Measurements from ENCODE around the gene DOK7. TPM values are rescaled to one million over a fixed set of nuclear protein-coding genes. Genes with fewer than 3 reads are reported as not detected.

Gene DOK7
- total and polyA plus RNA-seq, 2 experiments from 2014 or later = 0.23 to 1.8 TPM

DNA sequence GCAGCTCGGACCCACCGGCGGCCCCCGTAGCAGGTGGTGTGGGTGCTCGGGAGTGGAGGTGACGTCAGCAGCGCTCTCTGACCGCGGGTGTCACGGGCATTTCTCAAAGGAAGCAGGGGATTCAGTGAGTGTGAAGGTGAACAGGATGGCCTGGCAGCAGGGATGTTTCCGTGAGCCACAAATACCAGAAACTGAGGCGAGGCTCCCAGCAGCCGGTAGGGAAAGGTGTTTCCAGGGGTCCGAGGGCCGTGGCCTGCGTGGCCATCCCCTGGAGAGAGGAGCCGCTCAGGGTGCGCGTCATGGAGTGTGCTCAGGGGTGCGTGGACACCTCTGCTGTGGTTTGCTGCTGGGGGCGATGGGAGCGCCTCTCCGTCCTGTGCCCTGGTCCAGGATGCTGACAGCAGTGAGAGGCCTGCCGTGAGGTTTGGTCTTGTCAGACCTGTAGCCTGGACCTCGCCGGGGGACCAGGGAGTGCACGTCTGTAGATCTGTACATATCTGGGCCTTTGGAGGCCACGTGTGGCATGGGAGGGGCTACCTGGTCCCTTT is 31.6 kb upstream of the DOK7 start:
- Histone ChIP-seq H3K27me3 (no peaks in the 10 kb centered on the region), H2AFZ (no peak overlapping the region), H3K4me3 (no peak overlapping the region), H3K27ac (no peak overlapping the region), H3K79me2 (no peaks in the 10 kb centered on the region), H3K4me2 (no peak overlapping the region), H3K36me3 (replicated peaks; ENCODE audit: insufficient read depth, low read depth) (no peaks in the 10 kb centered on the region), H4K20me1 (ENCODE audit: insufficient read depth, poor library complexity, severe bottlenecking) (no peaks in the 10 kb centered on the region), H3K9me2 (replicated peaks; ENCODE audit: insufficient read depth) (no peaks in the 10 kb centered on the region), H3K4me1 (ENCODE audit: insufficient read depth) (no peaks in the 10 kb centered on the region), H3K9me3 (ENCODE audit: low read depth) (no peaks in the 10 kb centered on the region)
- no peak for TF ChIP-seq EZH2 (IDR thresholded peaks at IDR 0.05; ENCODE audit: borderline replicate concordance)
- TF ChIP-seq, protein P1, sequence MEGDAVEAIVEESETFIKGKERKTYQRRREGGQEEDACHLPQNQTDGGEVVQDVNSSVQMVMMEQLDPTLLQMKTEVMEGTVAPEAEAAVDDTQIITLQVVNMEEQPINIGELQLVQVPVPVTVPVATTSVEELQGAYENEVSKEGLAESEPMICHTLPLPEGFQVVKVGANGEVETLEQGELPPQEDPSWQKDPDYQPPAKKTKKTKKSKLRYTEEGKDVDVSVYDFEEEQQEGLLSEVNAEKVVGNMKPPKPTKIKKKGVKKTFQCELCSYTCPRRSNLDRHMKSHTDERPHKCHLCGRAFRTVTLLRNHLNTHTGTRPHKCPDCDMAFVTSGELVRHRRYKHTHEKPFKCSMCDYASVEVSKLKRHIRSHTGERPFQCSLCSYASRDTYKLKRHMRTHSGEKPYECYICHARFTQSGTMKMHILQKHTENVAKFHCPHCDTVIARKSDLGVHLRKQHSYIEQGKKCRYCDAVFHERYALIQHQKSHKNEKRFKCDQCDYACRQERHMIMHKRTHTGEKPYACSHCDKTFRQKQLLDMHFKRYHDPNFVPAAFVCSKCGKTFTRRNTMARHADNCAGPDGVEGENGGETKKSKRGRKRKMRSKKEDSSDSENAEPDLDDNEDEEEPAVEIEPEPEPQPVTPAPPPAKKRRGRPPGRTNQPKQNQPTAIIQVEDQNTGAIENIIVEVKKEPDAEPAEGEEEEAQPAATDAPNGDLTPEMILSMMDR (IDR thresholded peaks at IDR 0.05; ENCODE audit: poor library complexity) = no peak
- no peak for TF ChIP-seq EZH2phosphoT487 (IDR thresholded peaks at IDR 0.05; ENCODE audit: low read depth, severe bottlenecking, unreplicated experiment)
- WGBS (ENCODE audit: low lambda C conversion rate, missing lambda C conversion rate) = 98% methylated on average over 27 of the region's 28 CpGs
- no peak for DNase-seq (ENCODE audit: low spot score)

DNA sequence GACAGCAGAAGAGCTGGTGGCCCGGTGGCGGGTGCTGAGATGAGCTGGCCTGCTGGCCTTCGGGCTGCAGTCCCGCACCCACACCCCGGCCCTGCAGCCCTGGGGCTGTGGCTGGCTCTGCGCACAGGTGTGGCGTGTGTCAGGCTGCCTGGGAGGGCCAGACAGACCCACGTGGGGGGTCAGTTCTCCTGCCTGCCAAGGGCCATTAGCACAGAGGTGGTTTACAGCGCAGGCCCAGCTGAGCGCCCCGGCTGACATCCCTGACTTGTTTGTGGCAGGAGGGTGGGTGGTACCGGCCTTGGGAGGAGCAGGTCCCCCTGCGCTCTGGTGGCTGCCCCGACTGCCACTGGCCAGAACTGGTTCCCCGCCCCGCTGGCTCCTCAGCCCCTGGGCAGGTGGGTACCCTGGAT is 30.7 kb upstream of the DOK7 start:
- Histone ChIP-seq H3K9me2 (replicated peaks; ENCODE audit: insufficient read depth) (no peaks in the 10 kb centered on the region), H3K4me1 (ENCODE audit: insufficient read depth) (no peaks in the 10 kb centered on the region), H3K4me2 (no peak overlapping the region), H3K4me3 (no peak overlapping the region), H2AFZ (no peak overlapping the region), H3K36me3 (replicated peaks; ENCODE audit: insufficient read depth, low read depth) (no peaks in the 10 kb centered on the region), H3K79me2 (no peaks in the 10 kb centered on the region), H3K27ac (no peak overlapping the region), H3K27me3 (no peaks in the 10 kb centered on the region), H4K20me1 (ENCODE audit: insufficient read depth, poor library complexity, severe bottlenecking) (no peaks in the 10 kb centered on the region), H3K9me3 (ENCODE audit: low read depth) (no peaks in the 10 kb centered on the region)
- WGBS (ENCODE audit: low lambda C conversion rate, missing lambda C conversion rate) = 97% methylated on average over 15 of the region's 16 CpGs
- no peak for TF ChIP-seq EZH2phosphoT487 (IDR thresholded peaks at IDR 0.05; ENCODE audit: low read depth, severe bottlenecking, unreplicated experiment)
- TF ChIP-seq, protein P1 (IDR thresholded peaks at IDR 0.05; ENCODE audit: poor library complexity) = no peak
- TF ChIP-seq EZH2 (IDR thresholded peaks at IDR 0.05; ENCODE audit: borderline replicate concordance) = no peak
- DNase-seq (ENCODE audit: low spot score) = no peak

DNA sequence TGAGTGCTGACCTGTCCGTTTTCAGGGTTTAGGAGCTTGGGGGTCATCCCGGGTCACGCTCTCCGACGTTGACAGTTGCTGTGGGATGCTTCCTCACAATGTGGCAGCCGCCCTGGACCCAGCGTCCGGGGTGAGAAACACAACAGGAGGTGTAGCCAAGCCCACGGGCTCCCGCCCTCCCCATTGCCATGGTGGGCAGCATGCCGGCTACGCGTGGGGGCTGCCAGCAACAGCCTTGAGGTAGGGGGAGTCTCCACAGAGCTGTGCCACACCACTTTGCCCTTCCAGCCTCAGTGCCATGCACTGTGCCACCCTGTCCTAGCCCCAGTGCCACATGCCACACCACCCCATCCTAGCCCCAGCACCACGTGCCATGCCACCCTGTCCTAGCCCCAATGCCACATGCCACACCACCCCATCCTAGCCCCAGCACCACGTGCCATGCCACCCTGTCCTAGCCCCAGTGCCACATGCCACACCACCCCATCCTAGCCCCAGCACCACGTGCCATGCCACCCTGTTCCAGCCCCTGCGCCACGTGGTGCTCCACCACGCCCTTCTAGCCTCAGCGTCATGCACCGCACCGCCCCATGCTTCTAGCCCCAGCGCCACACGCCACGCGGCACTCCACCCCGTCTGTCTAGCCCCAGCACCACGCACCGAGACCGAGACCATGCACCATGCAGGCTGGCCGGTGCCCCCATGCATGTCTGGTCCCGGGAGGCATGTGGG is 29.8 kb upstream of the DOK7 start:
- no peak overlapping the region for H3K4me2 ChIP-seq
- 98% methylated on average over 30 of the region's 32 CpGs for WGBS (ENCODE audit: low lambda C conversion rate, missing lambda C conversion rate)
- no peak overlapping the region for H3K27ac ChIP-seq
- no peak for DNase-seq (ENCODE audit: low spot score)
- no peaks in the 10 kb centered on the region for H3K27me3 ChIP-seq
- no peaks in the 10 kb centered on the region for H3K79me2 ChIP-seq
- TF ChIP-seq, protein P1 (IDR thresholded peaks at IDR 0.05; ENCODE audit: poor library complexity) = no peak
- TF ChIP-seq EZH2 (IDR thresholded peaks at IDR 0.05; ENCODE audit: borderline replicate concordance) (no peak), EZH2phosphoT487 (IDR thresholded peaks at IDR 0.05; ENCODE audit: low read depth, severe bottlenecking, unreplicated experiment) (no peak)
- H4K20me1 ChIP-seq (ENCODE audit: insufficient read depth, poor library complexity, severe bottlenecking) = no peaks in the 10 kb centered on the region
- no peaks in the 10 kb centered on the region for H3K9me2 ChIP-seq (replicated peaks; ENCODE audit: insufficient read depth)
- H3K4me3 ChIP-seq = no peak overlapping the region
- H2AFZ ChIP-seq = no peak overlapping the region
- H3K36me3 ChIP-seq (replicated peaks; ENCODE audit: insufficient read depth, low read depth) = no peaks in the 10 kb centered on the region
- no peaks in the 10 kb centered on the region for H3K4me1 ChIP-seq (ENCODE audit: insufficient read depth)
- H3K9me3 ChIP-seq (ENCODE audit: low read depth) = no peaks in the 10 kb centered on the region

Data from hepatocyte (in vitro differentiated cells).